HCEC 1CT (cell line): Measurements from ENCODE around the gene TAS1R3.

Experiments
- DNase-seq: peaks from one replicate; pipeline ENCODE4 v3.0.0-alpha.2; 2017

The TAS1R3 gene

GRCh38 chr1:1371746-1372711 lies 40.9 kb downstream of the TAS1R3 start:
- peak; percentile 42 for DNase-seq

- no peak for DNase-seq
Observed at GRCh38 chr1:1373051-1373814, 42.2 kb downstream of the TAS1R3 start.

GRCh38 chr1:1373815-1374588 lies 42.9 kb downstream of the TAS1R3 start:
- no peak for DNase-seq

GRCh38 chr1:1374589-1374928 lies 43.5 kb downstream of the TAS1R3 start:
- no peak for DNase-seq

GRCh38 chr1:1374929-1375662 lies 44.0 kb downstream of the TAS1R3 start, which contains the start of gene AURKAIP1:
Gene AURKAIP1 (minus strand): TSS chr1:1375207. CDS start chr1:1374756, 451 bp downstream.
- DNase-seq, result peak; percentile 100

- DNase-seq, result no peak
Observed at GRCh38 chr1:1376551-1377226, 45.6 kb downstream of the TAS1R3 start.

- DNase-seq, result no peak
Observed at GRCh38 chr1:1377540-1378205, 46.6 kb downstream of the TAS1R3 start.

GRCh38 chr1:1380860-1381259 lies 49.8 kb downstream of the TAS1R3 start:
- DNase-seq, result no peak

- DNase-seq, result no peak
Observed at GRCh38 chr1:1381294-1381693, 50.2 kb downstream of the TAS1R3 start.
